GM20000 (cell line): ENCODE measurements around the gene TRIP4.

Experiments used
- DNase-seq: peaks from one replicate; pipeline ENCODE4 v3.0.0; 2012; ENCODE audit warnings: low spot score
- CTCF ChIP-seq: IDR thresholded peaks from 2 replicates; pipeline ENCODE4 v1.5.1; 2012; ENCODE audit warnings: mild to moderate bottlenecking, control low read depth; ENCODE audit errors: extremely low read depth, missing control alignments

The TRIP4 gene

DNA sequence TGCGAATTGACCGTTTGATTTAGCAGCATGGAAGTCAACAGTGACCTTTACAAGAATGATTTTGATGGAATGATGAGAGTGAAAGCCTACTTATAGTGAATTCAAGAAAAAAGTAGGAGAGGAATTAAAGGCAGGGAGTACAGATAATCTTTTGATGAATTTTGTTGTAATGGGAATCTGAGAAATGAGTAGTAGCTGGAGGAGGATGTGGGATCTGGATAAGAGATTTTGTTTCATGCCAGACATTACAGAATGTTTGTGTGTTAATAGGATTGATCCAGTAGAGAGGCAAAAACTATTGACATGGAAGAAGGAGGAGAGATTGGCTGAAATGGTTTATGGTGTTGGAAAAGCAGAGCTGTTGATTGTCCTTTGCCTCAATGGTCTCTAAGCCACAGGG is 55.4 kb downstream of the TRIP4 start:
- TF ChIP-seq CTCF: no peak

DNA sequence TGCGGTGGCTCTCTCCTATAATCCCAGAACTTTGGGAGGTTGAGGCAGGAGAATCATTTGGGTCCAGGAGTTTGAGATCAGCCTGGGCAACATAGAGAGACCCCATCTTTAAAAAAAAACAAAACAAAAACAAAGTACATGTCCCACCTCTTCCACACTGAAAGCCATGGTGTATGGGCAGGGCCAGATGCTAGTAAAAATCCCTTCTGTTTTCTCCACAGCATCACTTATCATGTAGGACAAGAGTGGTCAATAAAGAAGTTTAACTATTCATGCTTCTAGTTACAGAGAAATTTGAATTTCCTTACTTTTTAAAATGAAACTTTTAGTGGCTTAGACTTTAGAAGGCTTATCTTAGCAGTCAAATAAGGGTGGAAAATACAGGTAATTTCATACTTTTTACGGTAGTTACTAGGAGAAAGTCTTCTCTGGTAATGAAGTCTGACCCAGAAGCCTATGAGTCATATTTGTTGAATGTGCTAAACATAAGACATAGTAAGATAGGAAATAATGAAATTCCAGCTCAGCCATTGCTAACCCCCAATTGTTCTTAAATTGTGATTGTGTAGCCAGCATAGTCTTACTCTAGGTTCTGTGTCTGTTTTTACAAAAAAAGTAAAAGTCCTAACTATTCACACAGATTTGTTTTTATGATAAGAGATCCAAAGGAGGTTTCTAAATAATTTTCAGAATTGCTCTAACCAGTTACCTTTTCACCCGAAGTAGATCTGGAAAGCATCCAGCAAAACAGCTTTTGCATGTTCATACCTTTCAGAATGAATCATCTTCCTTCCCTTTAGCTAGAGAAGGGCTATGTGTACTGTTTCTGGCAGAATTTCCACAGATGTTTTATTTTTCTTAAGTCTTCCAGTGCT is 56.3 kb downstream of the TRIP4 start:
- no peak for TF ChIP-seq CTCF
- DNase-seq: peak; percentile 58

More for the DNA sequence above, 55.4 kb downstream of the TRIP4 start:
- DNase-seq: no peak

- DNase-seq: no peak
- no peak for TF ChIP-seq CTCF
Measured at GRCh38 chr15:64444836-64445235, 57.2 kb downstream of the TRIP4 start.

- no peak for DNase-seq
- no peak for TF ChIP-seq CTCF
Measured at GRCh38 chr15:64447536-64448315, 60.1 kb downstream of the TRIP4 start.

GRCh38 chr15:64452988-64453688 is 65.5 kb downstream of the TRIP4 start:
- TF ChIP-seq CTCF: no peak
- no peak for DNase-seq

- no peak for TF ChIP-seq CTCF
- no peak for DNase-seq
Measured at GRCh38 chr15:64453689-64454037, 66.0 kb downstream of the TRIP4 start.

DNA sequence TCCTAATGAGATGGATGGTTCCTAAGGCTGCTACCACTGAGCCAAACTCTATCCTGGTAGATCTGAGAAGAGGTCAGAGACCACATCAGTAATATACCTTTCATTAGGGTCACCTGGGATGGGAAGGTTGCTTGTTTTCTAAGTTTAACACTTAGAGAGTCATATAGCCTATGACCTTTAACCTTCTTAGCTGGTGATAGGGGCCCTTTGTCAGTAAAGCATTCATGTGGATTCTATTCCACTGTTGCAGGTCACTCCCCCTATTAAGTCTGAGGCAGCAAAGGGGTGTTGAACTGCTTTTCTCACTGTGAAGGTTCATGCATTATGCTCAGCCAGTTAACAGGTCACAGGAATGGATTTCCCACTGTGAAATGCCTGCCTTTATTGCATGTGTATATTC is 66.6 kb downstream of the TRIP4 start:
- DNase-seq: no peak
- no peak for TF ChIP-seq CTCF
